Left ventricle myocardium inferior (tissue), 1 donor: ENCODE results near the gene GPC5. TPM values are rescaled to one million over a fixed set of nuclear protein-coding genes. Genes with fewer than 3 reads are reported as not detected.
"Not testable (repeated sequence)": the region's sequence is repeated elsewhere in the genome, so short reads cannot be mapped to it uniquely, and the experiment has no call there.

ENCODE experiments used
- DNase-seq: peaks from one replicate; pipeline ENCODE4 v3.0.0-alpha.2; 2020
- H3K27ac ChIP-seq: fragments of 200-600 bp; replicated peaks from 2 replicates; pipeline ENCODE4 v1.8.0; 2021
- H3K27me3 ChIP-seq: fragments of 200-600 bp; 2 replicates; pipeline ENCODE4 v1.8.0; 2021; ENCODE audit warnings: low read depth
- H3K36me3 ChIP-seq: fragments of 200-600 bp; 2 replicates; pipeline ENCODE4 v1.8.0; 2021
- H3K4me1 ChIP-seq: fragments of 200-600 bp; 2 replicates; pipeline ENCODE4 v1.8.0; 2021
- H3K4me3 ChIP-seq: fragments of 200-600 bp; 2 replicates; pipeline ENCODE4 v1.8.0; 2021; ENCODE audit warnings: mild to moderate bottlenecking, moderate library complexity
- H3K9me3 ChIP-seq: fragments of 200-600 bp; replicated peaks from 2 replicates; pipeline ENCODE4 v1.8.0; 2021
- CTCF ChIP-seq: fragments of 200-600 bp; IDR thresholded peaks from 2 replicates; pipeline ENCODE4 v1.8.0; 2021; ENCODE audit warnings: antibody characterized with exemption, mild to moderate bottlenecking, borderline replicate concordance
- intact Hi-C: fragments of 100-400 bp; cut with micrococcal nuclease; formaldehyde crosslinking; loops from one replicate; pipeline ENCODE4 v1.11.0; 2022
- total RNA-seq: library from RNA; stranded (reverse); fragmentation: NEBNext Ultra II Directional; extraction: Animal tissue kit (Norgen Biotek cat#: 25700); gene quantifications from one replicate; pipeline ENCODE4 v1.2.1, GENCODE V29; 2021
- donor health status: DM: no; HTN: yes; CAD: no; lungs with severe emphysema.

The GPC5 gene
- total RNA-seq, 1 donor from 2014 or later = 1.5 TPM

GRCh38 chr13:92679602-92680001 lies 1281.2 kb downstream of the GPC5 start:
- H3K27ac ChIP-seq = no peak overlapping the region
- no peaks in the 10 kb centered on the region for H3K36me3 ChIP-seq
- no peak overlapping the region for H3K4me3 ChIP-seq
- no peaks in the 10 kb centered on the region for H3K9me3 ChIP-seq
- TF ChIP-seq CTCF = no peak
- DNase-seq = no peak
- no peaks in the 10 kb centered on the region for H3K27me3 ChIP-seq
- no peaks in the 10 kb centered on the region for H3K4me1 ChIP-seq
- intact Hi-C loops = no loop called here

GRCh38 chr13:92681239-92681638 lies 1282.8 kb downstream of the GPC5 start:
- H3K4me3 ChIP-seq = no peak overlapping the region
- DNase-seq = no peak
- no peaks in the 10 kb centered on the region for H3K36me3 ChIP-seq
- H3K27me3 ChIP-seq = no peaks in the 10 kb centered on the region
- no peaks in the 10 kb centered on the region for H3K4me1 ChIP-seq
- no peak for TF ChIP-seq CTCF
- no peak overlapping the region for H3K27ac ChIP-seq
- no peaks in the 10 kb centered on the region for H3K9me3 ChIP-seq
- intact Hi-C loops = no loop called here

GRCh38 chr13:92682832-92683517 lies 1284.6 kb downstream of the GPC5 start:
- intact Hi-C loops = no loop called here
- no peaks in the 10 kb centered on the region for H3K9me3 ChIP-seq
- DNase-seq = no peak

GRCh38 chr13:92694047-92694446 lies 1295.6 kb downstream of the GPC5 start:
- Histone ChIP-seq H3K4me1 (no peaks in the 10 kb centered on the region), H3K27me3 (no peaks in the 10 kb centered on the region), H3K36me3 (no peaks in the 10 kb centered on the region), H3K27ac (no peak overlapping the region), H3K4me3 (no peak overlapping the region), H3K9me3 (peaks cover 43% of the 10 kb centered on the region)
- intact Hi-C loops = no loop called here
- no peak for DNase-seq
- no peak for TF ChIP-seq CTCF

More at GRCh38 chr13:92682832-92683517, 1284.6 kb downstream of the GPC5 start:
- H3K36me3 ChIP-seq = no peaks in the 10 kb centered on the region
- H3K27me3 ChIP-seq = no peaks in the 10 kb centered on the region
- TF ChIP-seq CTCF = no peak
- H3K4me1 ChIP-seq = no peaks in the 10 kb centered on the region
- H3K27ac ChIP-seq = no peak overlapping the region
- H3K4me3 ChIP-seq = no peak overlapping the region

GRCh38 chr13:92695827-92696226 lies 1297.4 kb downstream of the GPC5 start:
- H3K9me3 ChIP-seq = peaks cover 43% of the 10 kb centered on the region
- intact Hi-C loops, H3K27me3 ChIP-seq, DNase-seq, H3K27ac ChIP-seq, H3K4me1 ChIP-seq, H3K36me3 ChIP-seq, H3K4me3 ChIP-seq: not testable (repeated sequence)

- no peak for DNase-seq
- H3K36me3 ChIP-seq = no peaks in the 10 kb centered on the region
- H3K4me1 ChIP-seq = no peaks in the 10 kb centered on the region
- H3K27me3 ChIP-seq = no peaks in the 10 kb centered on the region
- intact Hi-C loops = no loop called here
- no peak overlapping the region for H3K4me3 ChIP-seq
- TF ChIP-seq CTCF = peak; percentile 11
- peaks cover 5% of the 10 kb centered on the region for H3K9me3 ChIP-seq
- no peak overlapping the region for H3K27ac ChIP-seq
Observed at GRCh38 chr13:92716749-92717148, 1318.3 kb downstream of the GPC5 start.
